Activated CD4-positive, CD25-positive, alpha-beta regulatory T cell treated with anti-CD3 and anti-CD28 coated beads, Interleukin-2, amount 50 U/mL, for 72 hours (primary cell): ENCODE measurements around the gene ZFYVE27.
"Not testable (repeated sequence)": the region's sequence is repeated elsewhere in the genome, so short reads cannot be mapped to it uniquely, and the experiment has no call there.

Source experiments
- DNase-seq: peaks from one replicate; pipeline ENCODE4 v3.0.0; 2021

Gene ZFYVE27

GRCh38 chr10:97736902-97737769 is at the start of gene ZFYVE27:
Gene ZFYVE27 (plus strand): TSS chr10:97737128. CDS start chr10:97738478, 1,350 bp downstream.
- peak; percentile 99 for DNase-seq

- DNase-seq: no peak
Observed at GRCh38 chr10:97687785-97688781, 48.8 kb upstream of the ZFYVE27 start.

GRCh38 chr10:97689559-97690020 is 47.3 kb upstream of the ZFYVE27 start:
- DNase-seq: no peak

GRCh38 chr10:97690133-97690532 is 46.8 kb upstream of the ZFYVE27 start:
- no peak for DNase-seq

- DNase-seq: not testable (repeated sequence)
Observed at GRCh38 chr10:97698072-97698655, 38.8 kb upstream of the ZFYVE27 start.

- no peak for DNase-seq
Observed at GRCh38 chr10:97701438-97702069, 35.4 kb upstream of the ZFYVE27 start.

GRCh38 chr10:97703398-97704067 is 33.4 kb upstream of the ZFYVE27 start:
- DNase-seq: no peak

- no peak for DNase-seq
Observed at GRCh38 chr10:97704341-97704740, 32.6 kb upstream of the ZFYVE27 start.

GRCh38 chr10:97705006-97705670 is 31.8 kb upstream of the ZFYVE27 start:
- DNase-seq: no peak

GRCh38 chr10:97707134-97707861 is 29.6 kb upstream of the ZFYVE27 start:
- no peak for DNase-seq

GRCh38 chr10:97708167-97708566 is 28.8 kb upstream of the ZFYVE27 start:
- DNase-seq: no peak

GRCh38 chr10:97708976-97709946 is 27.7 kb upstream of the ZFYVE27 start:
- DNase-seq: no peak

GRCh38 chr10:97711640-97712572 is 25.0 kb upstream of the ZFYVE27 start:
- DNase-seq: no peak

- no peak for DNase-seq
Observed at GRCh38 chr10:97713339-97713825, 23.5 kb upstream of the ZFYVE27 start, which contains the start of gene MARVELD1. Gene MARVELD1 (plus strand): TSS chr10:97713730. CDS start chr10:97713877, 147 bp downstream.

- peak; percentile 56 for DNase-seq
Observed at GRCh38 chr10:97713826-97714400, 23.0 kb upstream of the ZFYVE27 start.

GRCh38 chr10:97714401-97715258 is 22.3 kb upstream of the ZFYVE27 start:
- DNase-seq: no peak
